Right ventricle myocardium superior (tissue), 1 donor: ENCODE data around the gene TET2. TPM values are rescaled to one million over a fixed set of nuclear protein-coding genes. Genes with fewer than 3 reads are reported as not detected.
A peak's percentile ranks its signal among the peaks of the same experiment; 100 is the strongest.
"Not testable (repeated sequence)": the region's sequence is repeated elsewhere in the genome, so short reads cannot be mapped to it uniquely, and the experiment has no call there.

ENCODE experiments used
- ATAC-seq: fragments of 200-7000 bp; cut with Tn5 transposase; one replicate; pipeline ENCODE4 v1.9.1; 2020; ENCODE audit warnings: mild to moderate bottlenecking; ENCODE audit not compliant: poor library complexity
- DNase-seq: peaks from one replicate; pipeline ENCODE4 v3.0.0-alpha.2; 2020
- intact Hi-C: fragments of 100-400 bp; cut with DNase I; formaldehyde crosslinking; loops from one replicate; pipeline ENCODE4 v1.11.2; 2022
- total RNA-seq: library from RNA; stranded (reverse); fragmentation: NEBNext Ultra II Directional; extraction: Animal tissue kit (Norgen Biotek cat#: 25700); gene quantifications from one replicate; pipeline ENCODE4 v1.2.1, GENCODE V29; 2021
- donor health status: DM: no; HTN: yes; CAD: no; lungs with severe emphysema.

The TET2 gene
- total RNA-seq, 1 donor from 2014 or later: 11.8 TPM

GRCh38 chr4:105267280-105267679 is 120.6 kb downstream of the TET2 start:
- intact Hi-C loops: no loop called here
- ATAC-seq (no peak), DNase-seq (no peak)

DNA sequence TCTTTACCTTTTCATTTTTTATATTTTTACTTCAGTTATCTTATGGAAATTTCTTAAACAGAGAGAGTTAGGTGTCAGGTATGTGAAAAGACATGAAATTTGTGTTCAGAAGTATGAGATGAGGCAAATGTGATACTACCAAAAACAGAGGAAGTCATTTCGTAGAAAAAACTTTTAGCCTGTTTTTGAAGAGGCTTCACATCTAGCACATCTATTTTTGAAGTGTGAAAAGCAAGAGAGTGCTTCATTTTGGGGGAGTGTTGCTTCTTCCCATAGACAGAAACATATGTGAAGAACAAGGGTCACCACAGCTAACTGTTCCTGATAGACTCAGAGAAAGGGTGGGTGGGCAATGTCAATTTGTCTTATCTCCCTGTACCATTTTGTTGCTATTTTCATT is 125.3 kb downstream of the TET2 start:
- intact Hi-C loops: no loop called here
- ATAC-seq: no peak
- no peak for DNase-seq

- intact Hi-C loops: no loop called here
- ATAC-seq (no peak), DNase-seq (no peak)
These were observed 126.6 kb downstream of the TET2 start for GRCh38 chr4:105273230-105273629.

DNA sequence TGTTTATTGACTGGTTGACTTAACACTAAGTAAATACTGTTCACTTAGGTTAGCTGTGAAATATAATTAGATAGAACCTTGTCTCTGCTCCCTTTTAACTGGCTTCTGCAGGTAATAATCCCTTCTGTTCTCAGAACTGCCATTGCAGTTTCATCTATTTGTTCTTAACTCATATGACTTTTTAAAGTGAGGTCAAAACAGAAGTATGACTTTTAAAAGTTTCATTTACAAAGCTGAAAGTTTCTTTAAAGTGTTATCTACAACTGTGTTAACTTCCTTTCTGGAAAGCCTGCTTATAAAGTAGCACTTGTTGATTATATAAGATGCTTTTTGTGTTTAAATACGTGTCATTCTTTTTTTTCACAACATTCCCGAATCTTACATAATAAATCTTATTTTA is 127.4 kb downstream of the TET2 start:
- intact Hi-C loops: no loop called here
- no peak for ATAC-seq
- no peak for DNase-seq

DNA sequence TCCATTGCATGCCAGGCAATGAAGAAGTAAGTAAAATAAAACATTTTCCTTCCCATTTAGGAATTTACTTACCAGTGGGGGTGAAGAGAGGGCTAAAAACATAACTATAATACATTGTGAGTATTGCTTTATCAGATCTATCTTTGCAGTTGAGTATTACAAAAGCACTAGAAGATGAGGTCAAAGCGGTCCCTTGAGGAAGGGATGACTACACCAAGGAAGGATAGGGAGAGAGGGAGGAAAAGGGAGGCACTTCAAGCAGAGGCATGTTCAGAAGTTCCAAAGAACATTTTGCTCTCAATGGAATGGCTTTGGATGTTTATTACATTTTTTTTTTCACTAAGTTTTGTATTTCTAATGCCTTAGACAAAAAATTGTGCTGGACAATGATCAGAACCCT is 127.8 kb downstream of the TET2 start:
- DNase-seq (no peak), ATAC-seq (no peak)
- intact Hi-C loops: no loop called here

- intact Hi-C loops: no loop called here
- ATAC-seq: no peak
These were observed 129.9 kb downstream of the TET2 start for GRCh38 chr4:105276361-105277104.

DNA sequence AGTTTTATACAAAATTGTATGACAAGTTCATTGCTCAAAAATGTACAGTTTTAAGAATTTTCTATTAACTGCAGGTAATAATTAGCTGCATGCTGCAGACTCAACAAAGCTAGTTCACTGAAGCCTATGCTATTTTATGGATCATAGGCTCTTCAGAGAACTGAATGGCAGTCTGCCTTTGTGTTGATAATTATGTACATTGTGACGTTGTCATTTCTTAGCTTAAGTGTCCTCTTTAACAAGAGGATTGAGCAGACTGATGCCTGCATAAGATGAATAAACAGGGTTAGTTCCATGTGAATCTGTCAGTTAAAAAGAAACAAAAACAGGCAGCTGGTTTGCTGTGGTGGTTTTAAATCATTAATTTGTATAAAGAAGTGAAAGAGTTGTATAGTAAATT is 131.0 kb downstream of the TET2 start:
- intact Hi-C loops: no loop called here
- DNase-seq (no peak), ATAC-seq (no peak)

More at GRCh38 chr4:105276361-105277104, 129.9 kb downstream of the TET2 start:
- DNase-seq: no peak

DNA sequence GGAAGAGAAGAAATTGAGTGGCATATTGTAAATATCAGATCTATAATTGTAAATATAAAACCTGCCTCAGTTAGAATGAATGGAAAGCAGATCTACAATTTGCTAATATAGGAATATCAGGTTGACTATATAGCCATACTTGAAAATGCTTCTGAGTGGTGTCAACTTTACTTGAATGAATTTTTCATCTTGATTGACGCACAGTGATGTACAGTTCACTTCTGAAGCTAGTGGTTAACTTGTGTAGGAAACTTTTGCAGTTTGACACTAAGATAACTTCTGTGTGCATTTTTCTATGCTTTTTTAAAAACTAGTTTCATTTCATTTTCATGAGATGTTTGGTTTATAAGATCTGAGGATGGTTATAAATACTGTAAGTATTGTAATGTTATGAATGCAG is 132.6 kb downstream of the TET2 start:
- intact Hi-C loops: no loop called here
- ATAC-seq (no peak), DNase-seq (no peak)

DNA sequence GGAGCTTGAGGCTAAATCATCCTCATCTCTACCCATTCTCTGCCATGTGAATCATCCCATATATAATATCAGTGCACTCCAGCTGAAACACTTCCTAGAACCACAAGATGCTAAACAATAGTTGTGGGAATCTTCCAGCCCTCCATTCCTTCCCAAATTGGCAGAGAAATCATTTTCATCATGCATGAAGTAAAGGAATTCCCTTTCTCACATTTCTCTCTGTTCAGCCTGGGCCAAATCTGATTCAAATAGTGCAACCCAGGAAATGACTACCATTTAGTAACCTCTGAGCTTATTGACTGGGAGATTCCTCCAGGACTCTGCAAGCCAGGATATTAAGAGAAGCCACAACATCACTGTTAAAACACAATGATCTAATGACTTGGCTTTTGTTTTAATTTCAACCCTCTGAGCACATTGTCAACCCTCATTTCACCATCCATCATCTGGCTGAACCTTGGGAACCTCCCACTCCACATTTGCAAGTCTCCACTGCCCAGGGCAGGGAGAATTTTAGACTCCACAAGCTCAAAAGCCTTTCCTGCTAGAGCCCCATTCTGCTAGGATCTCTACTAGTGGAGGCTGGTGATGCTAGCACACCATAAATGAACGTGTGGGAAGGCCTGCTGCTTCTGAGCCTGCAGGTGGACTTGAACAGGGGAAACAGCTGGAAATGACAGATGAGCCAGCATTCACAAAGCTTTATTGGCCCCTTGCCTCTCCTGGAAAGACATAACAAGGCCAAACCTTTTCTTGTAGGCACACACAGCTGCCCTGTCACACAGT is 133.9 kb downstream of the TET2 start:
- DNase-seq: no peak
- ATAC-seq: peak; percentile 51
- intact Hi-C loops: no loop called here

GRCh38 chr4:105281124-105281415 is 134.4 kb downstream of the TET2 start:
- no peak for DNase-seq
- no peak for ATAC-seq
- intact Hi-C loops: no loop called here

DNA sequence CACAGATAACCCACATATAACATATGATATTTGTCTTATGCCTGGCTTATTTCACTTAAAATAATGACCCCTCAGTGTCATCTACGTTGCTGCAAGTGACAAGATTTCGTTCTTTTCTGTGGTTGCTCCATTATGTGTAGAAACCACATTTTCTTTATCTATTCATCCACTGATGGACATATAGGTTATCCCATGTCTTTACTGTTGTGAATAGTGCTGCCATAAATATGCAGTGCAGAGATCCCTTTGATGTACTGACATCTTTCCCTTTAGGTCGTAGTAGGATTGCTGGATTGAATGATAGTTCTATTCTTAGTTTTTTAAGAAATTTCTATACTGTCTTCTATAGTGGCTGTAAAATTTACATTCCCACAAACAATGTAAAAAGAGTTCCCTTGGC is 135.8 kb downstream of the TET2 start:
- intact Hi-C loops: no loop called here
- no peak for DNase-seq
- ATAC-seq: no peak

DNA sequence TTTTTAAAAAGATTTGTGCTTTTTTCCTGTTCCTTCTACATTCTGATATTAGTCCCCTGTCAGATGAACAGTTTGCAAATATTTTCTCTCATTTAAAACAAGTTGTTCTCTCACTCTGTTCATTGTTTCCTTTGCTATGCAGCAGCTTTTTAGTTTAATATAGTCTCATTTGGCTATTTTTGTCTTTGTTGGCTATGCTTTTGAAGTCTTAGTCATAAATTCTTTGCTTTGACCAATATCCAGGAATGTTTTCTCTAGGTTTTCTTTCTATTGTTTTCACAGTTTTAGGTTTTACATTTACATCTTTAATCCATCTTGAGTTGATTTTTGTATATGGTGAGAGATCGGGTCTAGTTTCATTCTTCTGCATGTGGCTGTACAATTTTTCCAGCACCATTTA is 136.8 kb downstream of the TET2 start:
- intact Hi-C loops: no loop called here
- DNase-seq (no peak), ATAC-seq (no peak)

DNA sequence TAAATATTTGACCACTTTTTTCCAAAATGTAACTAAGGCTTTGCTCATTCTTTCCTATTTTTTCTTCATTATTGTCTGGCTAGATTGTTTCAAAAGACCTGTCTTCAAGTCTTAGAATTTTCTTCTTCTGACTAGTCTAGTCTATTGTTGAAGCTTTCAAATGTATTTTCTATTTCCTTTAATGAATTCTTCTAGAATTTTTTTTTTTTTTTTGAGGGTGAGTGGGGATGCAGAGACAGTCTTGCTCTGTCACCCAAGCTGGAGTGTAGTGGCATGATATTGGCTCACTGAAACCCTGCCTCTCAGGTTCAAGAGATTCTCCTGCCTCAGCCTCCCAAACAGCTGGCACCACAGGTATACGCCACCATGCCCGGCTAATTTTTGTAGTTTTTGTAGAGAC is 141.4 kb downstream of the TET2 start:
- intact Hi-C loops: no loop called here
- DNase-seq (no peak), ATAC-seq (no peak)

GRCh38 chr4:105291925-105292324 is 145.2 kb downstream of the TET2 start:
- no peak for ATAC-seq
- intact Hi-C loops: no loop called here
- no peak for DNase-seq

GRCh38 chr4:105293360-105293759 is 146.7 kb downstream of the TET2 start:
- intact Hi-C loops: no loop called here
- DNase-seq: no peak

DNA sequence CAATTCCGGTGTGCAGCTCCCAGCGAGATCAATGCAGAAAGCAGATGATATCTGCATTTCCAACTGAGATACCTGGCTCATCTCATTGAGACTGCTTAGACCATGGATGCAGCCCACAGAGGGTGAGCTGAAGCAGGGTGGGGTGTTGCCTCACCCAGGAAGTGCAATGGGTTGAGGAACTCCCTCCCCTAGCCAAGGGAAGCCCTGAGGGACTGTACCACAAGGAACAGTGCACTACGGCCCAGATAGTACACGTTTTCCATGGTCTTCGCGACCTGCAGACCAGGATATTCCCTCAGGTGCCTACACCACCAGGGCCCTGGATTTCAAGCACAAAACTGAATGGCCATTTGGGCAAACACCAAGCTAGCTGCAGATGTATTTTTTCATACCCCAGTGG is 150.0 kb downstream of the TET2 start:
- DNase-seq (no peak), ATAC-seq (no peak)
- intact Hi-C loops: no loop called here

More at GRCh38 chr4:105293360-105293759, 146.7 kb downstream of the TET2 start:
- no peak for ATAC-seq

DNA sequence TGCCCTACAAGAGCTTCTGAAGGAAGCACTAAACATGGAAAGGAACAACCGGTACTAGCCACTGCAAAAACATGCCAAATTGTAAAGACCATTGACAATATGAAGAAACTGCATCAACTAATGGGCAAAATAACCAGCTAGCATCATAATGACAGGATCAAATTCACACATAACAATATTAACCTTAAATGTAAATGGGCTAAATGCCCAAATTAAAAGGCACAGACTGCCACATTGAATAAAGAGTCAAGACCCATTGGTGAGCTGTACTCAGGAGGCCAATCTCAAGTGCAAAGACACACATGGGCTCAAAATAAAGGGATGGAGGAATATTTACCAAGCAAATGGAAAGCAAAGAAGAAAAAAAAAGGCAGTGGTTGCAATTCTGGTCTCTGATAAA is 152.4 kb downstream of the TET2 start:
- intact Hi-C loops, ATAC-seq, DNase-seq: not testable (repeated sequence)

- DNase-seq: no peak
- intact Hi-C loops: no loop called here
- ATAC-seq: no peak
These were observed 157.4 kb downstream of the TET2 start for GRCh38 chr4:105304085-105304484.

GRCh38 chr4:105305019-105305836 is 158.6 kb downstream of the TET2 start:
- DNase-seq (no peak), ATAC-seq (no peak)
- intact Hi-C loops: no loop called here
